HG03460 (cell line): Measurements from ENCODE around the gene GPX4.

ENCODE experiments used
- ATAC-seq: cut with Tn5 transposase; IDR thresholded peaks from one replicate; pipeline ENCODE4 v1.9.1; 2021; ENCODE audit not compliant: unreplicated experiment

GPX4 gene

DNA sequence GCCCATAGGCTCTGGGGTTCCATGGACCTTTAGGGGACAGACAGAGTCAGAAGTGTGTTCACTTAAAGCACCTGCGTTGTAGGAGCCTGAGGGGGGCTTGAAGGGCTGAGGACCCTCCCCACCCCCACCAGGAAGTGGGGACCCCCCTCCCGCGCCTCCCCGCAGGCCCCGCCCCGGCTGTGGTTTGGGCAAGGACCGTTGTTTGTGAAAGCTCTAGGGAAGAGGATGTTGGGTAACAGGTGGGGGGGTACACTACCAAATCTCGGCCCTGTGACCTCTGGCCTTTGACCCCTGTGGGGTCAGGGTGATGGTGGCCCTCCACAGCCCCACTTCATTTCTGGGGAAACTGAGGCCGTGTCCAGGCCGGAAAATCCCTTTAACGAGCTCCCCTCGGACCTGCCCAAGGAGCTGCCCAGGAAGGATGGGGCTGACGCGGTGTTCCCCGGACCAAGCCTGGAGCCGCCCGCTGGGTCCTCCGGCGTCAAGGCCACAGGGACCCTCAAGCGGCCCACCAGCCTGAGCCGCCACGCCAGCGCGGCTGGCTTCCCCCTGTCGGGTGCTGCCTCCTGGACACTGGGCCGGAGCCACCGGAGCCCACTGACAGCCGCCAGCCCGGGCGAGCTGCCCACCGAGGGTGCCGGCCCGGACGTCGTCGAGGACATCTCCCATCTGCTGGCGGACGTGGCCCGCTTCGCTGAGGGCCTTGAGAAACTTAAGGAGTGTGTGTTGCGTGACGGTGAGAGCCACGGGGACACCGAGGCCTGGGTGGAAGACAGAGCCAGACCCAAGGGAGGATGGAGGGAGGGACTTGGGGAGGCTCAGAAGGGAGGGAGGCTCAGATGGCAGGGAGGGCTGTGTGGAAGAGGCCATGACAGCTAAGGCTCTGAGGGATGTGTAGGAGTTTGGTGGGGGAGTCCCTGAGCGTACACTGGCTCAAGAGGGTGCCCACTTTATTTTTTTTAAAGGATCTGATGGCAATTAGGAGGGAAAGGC, 35.5 kb upstream of the GPX4 start:
- no peak for ATAC-seq

DNA sequence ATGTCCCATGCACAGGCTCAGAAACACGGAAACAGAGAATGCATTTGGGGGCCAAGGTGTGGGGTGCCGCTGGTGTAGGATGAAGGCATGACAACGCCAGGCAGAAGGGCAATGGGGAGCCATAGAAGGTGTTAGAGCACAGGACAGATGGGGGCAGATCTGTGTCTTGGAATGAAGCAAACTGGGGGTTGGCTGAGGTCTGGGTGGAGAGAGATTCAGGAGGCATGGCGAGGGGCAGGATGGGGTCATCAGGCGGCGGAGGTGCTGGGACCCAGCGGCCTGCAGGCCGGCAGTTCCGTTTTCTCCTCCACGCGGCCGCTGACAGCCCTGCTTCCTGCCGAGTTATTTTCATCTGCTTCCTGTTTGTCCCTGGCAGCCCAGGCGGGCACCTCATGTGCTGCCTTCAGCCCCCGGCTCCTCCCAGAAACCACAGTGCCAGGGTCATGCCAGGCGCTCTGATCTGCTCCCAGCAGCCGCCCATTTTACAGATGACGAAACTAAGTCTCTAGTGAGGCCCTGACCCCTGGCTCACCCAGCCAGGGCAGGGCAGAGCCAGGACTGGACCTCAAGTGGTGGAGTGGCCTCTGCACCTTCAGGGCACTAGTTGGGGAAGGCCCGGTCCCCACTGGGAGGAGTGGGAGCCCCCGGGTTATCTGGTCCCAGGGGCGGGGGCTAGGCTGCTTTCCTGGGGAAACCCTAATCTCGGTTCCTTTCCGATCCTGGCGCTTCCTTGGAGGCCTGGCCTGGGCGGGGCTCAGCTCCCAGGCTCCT, 34.6 kb upstream of the GPX4 start:
- ATAC-seq, result no peak

DNA sequence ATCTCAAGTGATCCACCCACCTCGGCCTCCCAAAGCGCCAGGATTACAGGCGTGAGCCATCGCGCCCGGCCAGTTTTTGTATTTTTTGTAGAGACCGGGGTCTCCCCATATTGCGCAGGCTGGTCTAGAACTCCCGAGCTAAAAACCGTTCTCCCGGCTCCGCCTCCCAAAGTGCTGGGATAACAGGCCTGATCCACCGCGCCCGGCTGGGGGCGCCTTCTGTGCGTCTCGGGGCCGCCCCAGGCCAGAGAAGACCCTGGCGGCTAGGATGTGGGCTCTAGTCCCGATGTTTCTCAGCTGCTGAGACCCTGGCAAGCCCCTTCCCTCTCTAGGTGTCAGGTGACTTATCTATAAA, 33.2 kb upstream of the GPX4 start:
- no peak for ATAC-seq

DNA sequence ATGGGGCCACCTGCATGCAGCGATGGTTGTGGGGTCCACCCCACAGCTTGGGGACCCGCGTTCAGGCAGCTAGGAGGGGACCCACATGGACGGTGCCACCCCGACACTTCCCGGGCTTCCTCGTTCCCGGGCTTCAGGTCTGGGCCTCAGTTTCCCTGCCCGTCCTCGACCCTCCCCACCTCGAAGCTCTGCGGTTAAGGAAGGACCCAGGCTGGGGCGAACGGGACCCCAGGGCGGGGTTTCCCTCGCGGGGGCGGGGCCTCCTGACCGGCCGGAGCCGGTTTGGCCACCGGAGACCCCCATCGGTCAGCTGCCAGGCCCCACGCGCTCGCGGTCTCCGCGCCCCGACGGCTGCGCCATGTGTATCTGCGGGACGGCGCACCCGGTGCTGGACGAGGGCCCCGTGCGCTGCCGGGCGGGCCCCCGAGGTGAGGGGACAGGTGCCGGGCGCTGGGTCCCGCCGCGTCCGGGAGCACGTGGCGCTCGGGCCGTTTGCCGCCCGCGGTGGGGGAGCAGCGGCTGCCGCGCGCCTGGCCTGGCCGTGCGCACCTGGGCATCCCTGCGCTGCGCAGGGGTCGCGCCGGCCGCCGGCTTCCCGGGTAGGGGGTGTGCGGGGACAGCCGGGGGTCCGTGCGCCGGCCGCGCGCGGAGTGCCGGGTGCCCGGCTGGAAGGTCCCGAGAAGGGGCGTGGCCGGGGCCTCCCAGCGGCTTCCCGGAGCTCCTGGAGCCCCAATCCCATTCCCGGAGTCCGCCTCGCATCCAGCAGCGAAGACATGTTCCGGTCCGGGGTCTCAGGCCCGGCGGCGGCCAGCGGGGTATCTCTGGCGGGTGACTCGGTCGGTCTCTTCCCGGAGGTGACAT, 32.6 kb upstream of the GPX4 start:
- no peak for ATAC-seq

DNA sequence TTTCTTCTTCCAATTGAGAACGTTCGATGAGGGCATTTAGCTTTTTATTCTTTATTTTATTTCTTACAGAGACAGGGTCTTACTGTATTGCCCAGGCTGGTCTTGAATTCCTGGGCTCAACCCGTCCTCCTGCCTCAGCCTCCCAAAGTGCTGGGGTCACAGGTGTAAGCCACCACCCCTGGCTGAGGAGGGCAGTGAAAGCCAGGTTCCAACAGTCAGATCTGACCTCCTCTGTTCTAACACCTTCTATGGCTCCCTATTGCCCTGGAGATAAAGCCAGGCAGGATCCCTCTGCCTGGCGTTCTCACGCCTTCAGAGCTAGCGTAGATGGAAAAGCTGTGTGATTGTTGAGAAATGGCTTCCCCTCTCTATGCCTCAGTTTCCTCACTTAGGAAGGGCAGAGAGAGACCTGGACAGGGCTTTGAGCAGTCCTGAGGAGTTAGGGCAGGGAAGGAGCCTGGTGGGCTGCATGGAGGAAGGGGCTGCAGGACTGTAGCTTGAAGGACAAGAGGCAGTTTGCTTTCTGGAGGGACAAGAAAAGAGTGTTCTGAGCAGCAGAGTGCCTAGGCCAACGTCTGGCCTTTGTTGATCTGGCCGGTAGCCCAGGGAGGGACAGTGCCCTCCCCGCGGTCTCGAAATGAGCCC, 31.3 kb upstream of the GPX4 start:
- ATAC-seq, result no peak

DNA sequence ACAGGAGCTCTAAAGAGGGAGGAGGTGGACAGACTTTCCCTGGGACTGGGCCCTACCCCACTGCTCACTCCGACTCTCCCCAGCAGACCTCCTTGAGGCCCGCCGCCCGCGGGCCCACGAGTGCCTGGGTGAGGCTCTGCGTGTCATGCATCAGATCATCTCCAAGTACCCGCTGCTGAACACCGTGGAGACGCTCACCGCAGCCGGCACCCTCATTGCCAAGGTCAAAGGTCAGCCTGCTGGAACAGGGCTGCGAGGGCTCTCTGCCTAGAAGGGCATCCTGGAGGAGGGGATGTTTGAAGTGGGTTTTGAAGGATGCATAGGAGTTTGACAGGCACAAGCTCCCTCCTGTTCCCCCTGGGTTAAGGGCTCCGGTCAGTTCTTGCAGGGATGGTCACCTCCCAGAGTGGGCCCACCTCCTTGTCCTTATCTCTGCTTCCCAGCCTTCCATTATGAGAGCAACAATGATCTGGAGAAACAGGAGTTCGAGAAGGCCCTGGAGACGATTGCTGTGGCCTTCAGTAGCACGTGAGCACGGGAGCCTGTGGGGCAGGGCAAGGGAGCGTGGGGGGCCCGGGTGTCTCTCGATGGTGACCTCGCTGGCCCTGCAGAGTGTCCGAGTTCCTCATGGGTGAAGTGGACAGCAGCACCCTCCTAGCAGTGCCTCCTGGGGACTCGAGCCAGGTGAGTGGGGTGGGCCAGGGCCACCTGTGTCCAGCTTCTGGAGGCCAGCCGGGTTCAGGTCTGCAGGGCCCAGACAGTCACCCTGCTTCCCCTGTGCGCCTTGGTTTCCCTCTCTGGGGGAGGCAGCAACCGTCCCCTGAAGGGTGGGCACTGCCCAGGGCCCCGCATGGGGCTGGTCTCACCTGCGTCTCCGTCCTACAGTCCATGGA, 30.5 kb upstream of the GPX4 start:
- ATAC-seq, result no peak

DNA sequence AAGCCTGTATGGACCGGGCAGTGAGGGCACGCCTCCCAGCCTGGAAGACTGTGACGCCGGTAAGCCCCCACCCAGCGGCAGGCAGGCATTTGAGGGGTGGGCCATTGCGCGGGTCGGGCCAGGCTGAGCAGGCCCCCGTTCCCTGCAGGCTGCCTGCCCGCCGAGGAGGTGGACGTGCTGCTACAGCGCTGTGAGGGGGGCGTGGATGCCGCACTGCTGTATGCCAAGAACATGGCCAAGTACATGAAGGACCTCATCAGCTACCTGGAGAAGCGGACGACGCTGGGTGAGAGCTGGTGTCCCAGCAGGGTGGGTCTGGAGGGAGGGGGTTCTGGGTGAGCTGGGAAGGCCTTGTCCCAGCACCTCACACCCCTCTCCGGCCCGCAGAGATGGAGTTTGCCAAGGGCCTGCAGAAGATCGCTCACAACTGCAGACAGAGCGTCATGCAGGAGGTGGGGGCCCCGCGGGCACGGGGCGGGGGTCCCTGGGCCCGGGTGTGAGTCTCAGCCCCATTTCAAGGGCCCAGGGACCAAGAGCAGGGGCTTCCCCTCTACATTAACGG, 29.8 kb upstream of the GPX4 start:
- ATAC-seq, result no peak

DNA sequence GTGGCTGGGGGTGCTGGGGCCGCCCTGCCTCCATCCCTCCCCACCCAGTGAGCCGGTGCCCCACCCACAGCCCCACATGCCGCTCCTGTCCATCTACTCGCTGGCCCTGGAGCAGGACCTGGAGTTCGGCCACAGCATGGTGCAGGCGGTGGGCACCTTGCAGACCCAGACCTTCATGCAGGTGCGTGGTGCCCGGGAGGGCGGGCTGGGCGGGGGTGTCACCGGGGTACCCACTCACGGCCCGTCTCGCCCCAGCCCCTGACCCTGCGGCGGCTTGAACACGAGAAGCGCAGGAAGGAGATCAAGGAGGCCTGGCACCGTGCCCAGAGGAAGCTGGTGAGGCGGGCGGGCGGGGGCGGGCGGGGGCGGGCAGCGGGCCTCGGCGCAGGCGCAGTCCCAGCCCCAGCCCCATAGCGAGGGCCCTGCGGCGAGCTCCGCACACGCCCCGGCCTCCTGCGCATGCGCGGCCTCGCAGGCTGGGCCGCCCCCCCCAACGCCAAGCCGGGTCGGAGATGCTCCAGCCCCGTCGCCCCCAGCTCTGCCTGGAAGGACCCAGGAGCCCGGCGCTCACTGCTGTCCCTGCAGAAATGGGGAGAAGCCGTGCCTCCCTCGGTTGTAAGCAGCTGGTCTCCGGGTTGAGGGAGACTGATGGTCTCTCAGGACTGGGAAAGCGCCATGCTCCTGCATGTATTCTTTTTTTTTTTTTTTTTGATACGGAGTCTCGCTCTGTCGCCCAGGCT, 29.1 kb upstream of the GPX4 start:
- no peak for ATAC-seq

DNA sequence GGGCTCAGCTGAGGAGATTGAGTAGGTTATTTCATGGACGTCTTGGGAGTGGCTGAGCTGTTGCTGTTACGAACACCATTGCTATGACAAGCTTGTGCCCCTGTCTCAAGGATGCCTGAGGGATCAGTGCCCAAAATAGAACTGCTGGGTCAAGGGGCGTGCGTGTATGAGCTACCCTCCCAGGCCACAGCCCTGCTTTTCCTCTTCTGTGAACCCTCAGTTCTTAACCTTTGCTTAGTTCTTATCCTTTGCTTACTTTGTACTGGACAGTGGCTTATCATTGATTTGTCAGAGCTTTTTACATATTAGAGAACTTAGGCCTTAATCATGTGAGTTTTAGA, 27.8 kb upstream of the GPX4 start:
- no peak for ATAC-seq

DNA sequence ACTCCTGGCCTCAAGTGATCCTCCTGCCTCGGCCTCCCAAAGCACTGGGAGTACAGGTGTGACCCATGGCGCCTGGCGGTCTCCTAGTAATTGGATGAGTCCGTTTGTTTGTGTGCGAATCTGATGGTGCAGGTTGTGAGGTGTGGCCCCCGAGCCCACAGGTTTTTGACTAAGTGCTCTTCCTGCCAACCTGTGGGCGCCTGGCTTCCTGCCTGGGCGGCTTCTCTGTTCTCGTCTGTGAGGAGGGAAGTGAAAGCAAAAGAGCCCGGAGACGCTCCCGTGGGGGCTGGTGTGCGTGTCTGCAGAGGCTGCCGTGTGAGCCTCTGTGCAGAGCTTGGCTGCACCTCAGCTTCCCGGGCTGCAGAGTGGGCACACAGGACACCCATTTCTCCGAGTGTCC, 26.8 kb upstream of the GPX4 start:
- peak; percentile 47 for ATAC-seq

DNA sequence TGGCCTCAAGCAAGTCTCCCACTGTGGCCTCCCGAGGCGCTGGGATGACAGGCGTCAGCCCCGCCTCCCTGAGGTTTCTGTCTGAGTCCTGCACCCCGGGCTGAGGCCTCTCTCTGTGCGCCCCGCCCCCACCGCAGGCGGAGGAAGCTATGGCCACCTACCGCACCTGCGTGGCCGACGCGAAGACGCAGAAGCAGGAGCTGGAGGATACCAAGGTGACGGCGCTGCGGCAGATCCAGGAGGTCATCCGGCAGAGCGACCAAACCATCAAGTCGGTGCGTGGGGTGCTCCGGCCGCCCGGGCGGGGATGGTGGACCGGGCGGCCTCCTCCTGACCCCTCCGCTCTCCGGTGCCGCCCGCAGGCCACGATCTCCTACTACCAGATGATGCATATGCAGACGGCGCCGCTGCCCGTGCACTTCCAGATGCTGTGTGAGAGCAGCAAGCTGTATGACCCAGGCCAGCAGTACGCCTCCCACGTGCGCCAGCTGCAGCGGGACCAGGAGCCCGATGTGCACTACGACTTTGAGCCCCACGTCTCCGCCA, 24.2 kb upstream of the GPX4 start:
- no peak for ATAC-seq

DNA sequence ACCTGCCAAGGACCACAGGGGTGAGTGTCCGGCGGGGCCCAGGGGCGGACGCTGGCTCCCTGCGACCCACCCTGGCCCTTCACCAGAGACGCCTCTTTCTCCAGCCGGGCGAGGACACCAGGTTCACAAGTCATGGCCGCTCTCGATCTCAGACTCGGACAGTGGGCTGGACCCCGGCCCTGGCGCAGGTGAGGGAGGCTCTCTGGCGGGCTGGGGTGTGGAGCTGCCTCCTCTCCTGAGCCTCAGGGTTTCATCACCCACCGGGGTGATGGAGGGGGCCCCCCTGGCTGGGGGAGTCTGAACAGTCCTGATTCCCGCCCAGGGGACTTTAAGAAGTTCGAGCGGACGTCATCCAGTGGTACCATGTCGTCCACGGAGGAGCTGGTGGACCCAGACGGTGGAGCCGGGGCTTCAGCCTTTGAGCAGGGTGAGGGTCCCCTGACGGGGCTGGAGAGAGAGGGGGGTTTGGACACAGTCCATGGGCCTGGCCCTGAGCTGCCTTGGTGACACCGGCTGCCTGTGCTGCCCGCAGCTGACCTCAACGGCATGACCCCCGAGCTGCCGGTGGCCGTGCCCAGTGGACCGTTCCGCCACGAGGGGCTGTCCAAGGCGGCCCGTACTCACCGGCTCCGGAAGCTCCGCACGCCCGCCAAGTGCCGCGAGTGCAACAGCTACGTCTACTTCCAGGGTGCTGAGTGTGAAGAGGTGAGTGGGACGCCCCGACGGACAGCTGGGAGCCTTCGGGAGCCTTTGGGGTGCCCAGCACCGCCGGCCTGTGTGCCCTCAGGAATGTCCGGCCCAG, 23.2 kb upstream of the GPX4 start:
- ATAC-seq, result no peak

DNA sequence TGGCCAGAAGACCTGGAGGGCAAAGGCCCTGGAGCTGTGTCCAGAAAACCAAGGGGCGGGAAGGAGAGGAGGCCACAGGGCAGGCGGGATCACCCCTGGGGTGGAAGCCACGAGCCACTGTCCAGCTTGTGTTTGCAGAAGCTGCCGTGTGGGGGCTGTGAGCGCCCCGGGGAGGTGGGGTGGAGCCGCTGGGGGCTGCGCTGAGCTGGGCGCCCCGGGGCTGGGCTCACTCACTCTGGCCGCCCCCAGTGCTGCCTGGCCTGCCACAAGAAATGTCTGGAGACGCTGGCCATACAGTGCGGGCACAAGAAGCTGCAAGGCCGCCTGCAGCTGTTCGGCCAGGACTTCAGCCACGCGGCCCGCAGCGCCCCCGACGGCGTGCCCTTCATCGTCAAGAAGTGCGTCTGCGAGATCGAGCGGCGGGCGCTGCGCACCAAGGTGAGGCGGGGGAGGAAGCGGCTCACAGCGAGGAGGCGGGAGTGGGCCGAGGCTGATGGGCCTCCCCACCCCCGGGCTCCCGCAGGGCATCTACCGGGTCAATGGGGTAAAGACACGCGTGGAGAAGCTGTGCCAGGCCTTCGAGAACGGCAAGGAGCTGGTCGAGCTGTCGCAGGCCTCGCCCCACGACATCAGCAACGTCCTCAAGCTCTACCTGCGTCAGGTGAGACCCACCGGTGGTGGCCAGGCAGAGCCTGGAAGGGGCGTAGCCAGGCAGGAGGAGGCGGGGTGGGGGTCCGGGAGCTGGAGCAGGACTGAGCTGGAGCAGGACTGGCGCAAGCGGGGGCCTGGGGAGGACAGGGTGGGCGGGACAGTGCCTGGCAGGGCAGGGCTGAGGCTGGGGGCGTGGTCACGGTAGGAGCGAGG, 22.3 kb upstream of the GPX4 start:
- ATAC-seq, result no peak

DNA sequence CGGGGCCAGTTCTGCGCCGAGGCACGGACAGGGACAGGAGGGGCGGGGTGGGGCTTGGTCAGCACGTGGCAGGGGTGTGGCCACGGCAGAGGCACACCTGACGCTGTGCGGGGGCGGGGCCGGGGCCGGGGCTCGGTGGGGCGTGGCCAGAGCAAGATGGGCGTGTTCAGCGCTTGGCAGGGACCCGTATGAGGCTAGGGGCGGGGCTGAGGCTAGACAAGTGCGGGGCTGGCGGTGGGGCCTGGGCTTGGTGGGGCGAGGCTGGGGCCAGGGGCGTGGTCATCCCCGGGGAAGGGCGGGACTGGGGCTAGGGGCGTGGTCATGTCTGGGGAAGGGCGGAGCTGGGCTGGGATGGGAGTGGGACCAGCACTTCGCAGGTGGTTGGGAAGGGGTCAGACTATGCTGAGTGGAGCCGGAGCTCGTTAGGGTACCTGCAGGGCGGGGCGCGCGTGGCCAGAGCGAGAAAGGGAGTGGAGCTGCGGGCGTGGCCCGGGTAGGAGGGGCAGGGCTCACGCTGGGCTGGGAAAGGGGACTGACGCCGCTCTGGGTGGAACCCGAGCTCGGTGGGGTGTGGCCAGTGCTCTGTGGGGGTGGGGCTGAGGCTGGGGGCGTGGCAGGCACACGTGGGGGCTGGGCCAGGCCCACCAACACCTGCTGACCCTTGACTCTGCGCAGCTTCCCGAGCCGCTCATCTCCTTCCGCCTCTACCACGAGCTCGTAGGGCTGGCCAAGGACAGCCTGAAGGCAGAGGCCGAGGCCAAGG, 21.4 kb upstream of the GPX4 start:
- ATAC-seq, result no peak

DNA sequence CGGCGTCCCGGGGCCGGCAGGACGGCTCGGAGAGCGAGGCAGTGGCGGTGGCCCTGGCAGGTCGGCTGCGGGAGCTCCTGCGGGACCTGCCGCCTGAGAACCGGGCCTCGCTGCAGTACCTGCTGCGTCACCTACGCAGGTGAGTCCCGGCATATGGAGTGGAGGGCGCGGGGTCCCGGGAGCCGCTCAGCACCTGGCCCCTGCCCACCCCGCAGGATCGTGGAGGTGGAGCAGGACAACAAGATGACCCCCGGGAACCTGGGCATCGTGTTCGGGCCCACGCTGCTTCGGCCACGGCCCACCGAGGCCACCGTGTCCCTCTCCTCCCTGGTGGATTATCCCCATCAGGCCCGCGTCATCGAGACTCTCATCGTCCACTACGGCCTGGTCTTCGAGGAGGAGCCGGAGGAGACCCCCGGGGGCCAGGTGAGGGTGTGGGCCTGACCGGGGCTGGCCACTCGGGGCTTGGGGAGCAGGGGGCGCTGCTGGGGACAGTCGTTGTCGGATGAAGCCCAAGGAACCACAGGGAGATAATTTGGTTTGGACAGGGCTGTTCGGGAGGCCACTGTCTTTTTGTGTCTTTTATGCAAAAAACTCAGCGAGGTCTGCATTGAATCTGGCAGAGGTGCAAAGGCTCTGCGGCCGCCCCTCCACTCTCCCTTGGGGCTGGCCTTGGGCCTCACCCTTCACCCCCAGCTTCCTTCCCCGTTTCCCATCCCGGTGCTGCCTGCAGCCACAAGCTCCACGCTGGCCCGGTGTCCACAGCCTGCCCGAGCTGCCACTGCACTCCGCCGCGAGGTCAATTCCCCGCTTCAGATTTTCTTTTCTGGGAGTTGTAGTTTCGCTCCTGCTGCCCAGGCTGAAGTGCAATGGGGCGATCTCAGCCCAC, 20.6 kb upstream of the GPX4 start:
- ATAC-seq, result no peak
